Breast epithelium (tissue), 3 donors: ENCODE data around the gene MNX1.

Experiments used
- CTCF ChIP-seq, 3 donors: fragments of 450-650 bp; IDR thresholded peaks; one replicate each; pipeline ENCODE4 v1.5.1; 2016 to 2017; ENCODE audit warnings: antibody characterized with exemption in 3 of 3, mild to moderate bottlenecking in 3 of 3, moderate library complexity in 3 of 3
- POLR2A ChIP-seq: fragments of 450-650 bp; IDR thresholded peaks from one replicate; pipeline ENCODE4 v1.6.1; 2016; ENCODE audit warnings: antibody characterized with exemption, mild to moderate bottlenecking, moderate library complexity
- POLR2AphosphoS5 ChIP-seq, 3 donors: sonication (generic); formaldehyde crosslinking; IDR thresholded peaks; one replicate each; pipeline ENCODE4 v1.6.1; 2017; ENCODE audit warnings: antibody characterized with exemption in 3 of 3

GRCh38 chr7:156963472-156963871 lies 47.0 kb downstream of the MNX1 start:
- TF ChIP-seq POLR2A = no peak
- no peak for TF ChIP-seq CTCF (IDR thresholded peaks at IDR 0.05)
- TF ChIP-seq POLR2AphosphoS5 (IDR thresholded peaks at IDR 0.05) = no peak
